ENCODE measurements around the gene NLE1. TPM values are rescaled to one million over a fixed set of nuclear protein-coding genes. Genes with fewer than 3 reads are reported as not detected.

The NLE1 gene
- total RNA-seq, 2 experiments from 2014 or later: 33.0 to 35.2 TPM

- H3K36me3 Mint-ChIP-seq (ENCODE audit: low read depth): peaks cover under 1% of the 10 kb centered on the region
- H3K4me1 Mint-ChIP-seq (ENCODE audit: low read depth): peaks cover 48% of the 10 kb centered on the region
- H3K9me3 Mint-ChIP-seq: no peaks in the 10 kb centered on the region
- DNase-seq: peak; percentile 61
- H3K27me3 Mint-ChIP-seq (ENCODE audit: low read depth): no peaks in the 10 kb centered on the region
- CTCF ChIA-PET: interaction anchor here (0.6 to 2.3 kb wide), 37 partner anchors 12 to 547 kb away, joined by 3 to 25 read pairs (median 4); partner anchors contain the start of genes FNDC8, LIG3 and RFFL
- H3K4me3 Mint-ChIP-seq: peak overlapping the region; percentile 85
- intact Hi-C loops (cut with micrococcal nuclease): loop anchor here (1.0 to 2.0 kb wide), 10 partner anchors 26 to 497 kb away; partner anchors contain the start of genes AP2B1, CCT6B, LIG3 and NLE1
- peak overlapping the region; percentile 96 for H3K27ac Mint-ChIP-seq
Observed at GRCh38 chr17:35089586-35090296, 52.4 kb downstream of the NLE1 start.

- CTCF ChIA-PET: interaction anchor here (0.6 to 2.3 kb wide), 30 partner anchors 12 to 547 kb away, joined by 3 to 25 read pairs (median 4); partner anchors contain the start of genes FNDC8, LIG3 and RFFL
- peaks cover 48% of the 10 kb centered on the region for H3K4me1 Mint-ChIP-seq (ENCODE audit: low read depth)
- peak overlapping the region; percentile 96 for H3K27ac Mint-ChIP-seq
- no peaks in the 10 kb centered on the region for H3K9me3 Mint-ChIP-seq
- intact Hi-C loops (cut with micrococcal nuclease): loop anchor here (1.0 to 2.0 kb wide), 11 partner anchors 16 to 498 kb away; partner anchors contain the start of genes AP2B1, CCT6B, LIG3 and NLE1
- H3K27me3 Mint-ChIP-seq (ENCODE audit: low read depth): no peaks in the 10 kb centered on the region
- H3K4me3 Mint-ChIP-seq: peak overlapping the region; percentile 86
- DNase-seq: peak; percentile 89
- H3K36me3 Mint-ChIP-seq (ENCODE audit: low read depth): no peaks in the 10 kb centered on the region
Observed at GRCh38 chr17:35088881-35089585, 53.1 kb downstream of the NLE1 start.

DNA sequence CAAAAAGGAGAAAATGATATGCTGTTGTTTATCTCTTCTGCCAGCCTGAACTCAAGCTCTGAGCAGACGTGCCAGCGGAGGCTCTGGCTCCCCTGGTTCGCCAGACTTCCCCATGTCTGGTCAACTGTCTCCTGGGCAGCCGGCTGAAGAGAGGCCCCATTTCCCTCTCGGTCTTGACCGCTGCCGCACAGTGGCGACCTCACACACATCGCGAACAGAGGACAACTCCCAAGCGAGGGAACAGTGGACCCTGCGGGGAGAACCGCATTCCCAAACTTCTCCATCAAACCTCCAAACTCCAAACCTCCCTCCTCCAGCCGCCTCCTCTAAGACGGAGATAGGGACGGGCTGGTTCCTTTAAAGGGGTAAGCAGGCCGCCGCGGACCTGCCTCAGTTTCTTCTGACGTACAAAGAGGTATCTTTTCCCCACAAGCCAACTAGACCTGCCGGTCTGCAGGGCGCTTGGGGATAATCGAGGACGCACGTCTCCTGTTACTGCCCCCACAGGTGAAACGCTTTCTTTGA, 53.7 kb downstream of the NLE1 start:
- H3K4me1 Mint-ChIP-seq (ENCODE audit: low read depth): peaks cover 54% of the 10 kb centered on the region
- H3K27ac Mint-ChIP-seq: peak overlapping the region; percentile 92
- intact Hi-C loops (cut with micrococcal nuclease): loop anchor here (1.0 to 2.0 kb wide), 3 partner anchors 15 to 498 kb away; partner anchors contain the start of gene AP2B1

DNA sequence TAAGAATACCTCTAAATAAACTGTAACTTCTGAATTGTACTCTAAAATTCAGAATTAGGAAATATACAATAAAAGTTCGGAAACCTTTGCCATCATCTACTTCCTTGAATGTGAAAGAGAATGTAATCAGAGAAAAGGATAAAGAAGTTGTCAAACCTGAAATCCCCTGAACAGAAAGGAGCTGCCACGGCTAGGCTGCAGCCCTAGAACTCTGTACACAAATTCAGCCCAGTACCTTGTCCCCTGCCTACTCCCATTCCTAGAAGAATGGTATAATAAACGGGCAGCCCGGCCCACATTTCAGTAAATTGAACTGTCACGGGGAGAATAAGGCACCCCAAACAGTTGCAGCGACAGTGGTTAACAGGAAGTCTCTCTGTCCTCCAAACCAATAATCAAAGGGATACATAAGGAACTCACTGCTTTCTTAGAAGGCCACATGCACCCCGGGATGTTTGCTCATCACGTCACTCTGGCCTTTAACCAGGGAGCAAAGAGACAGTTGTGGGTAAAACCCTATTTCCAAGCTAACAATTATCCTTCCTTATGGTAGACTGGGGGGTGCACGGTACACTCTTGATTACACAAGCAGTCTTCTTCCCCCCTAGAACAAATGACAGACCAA, 54.3 kb downstream of the NLE1 start:
- intact Hi-C loops (cut with micrococcal nuclease): loop anchor here (1.0 to 2.0 kb wide), 3 partner anchors 15 to 499 kb away; partner anchors contain the start of gene AP2B1
- Mint-ChIP-seq H3K27me3 (ENCODE audit: low read depth) (no peaks in the 10 kb centered on the region), H3K4me1 (ENCODE audit: low read depth) (peaks cover 59% of the 10 kb centered on the region), H3K36me3 (ENCODE audit: low read depth) (no peaks in the 10 kb centered on the region), H3K4me3 (peak overlapping the region; percentile 86), H3K9me3 (no peaks in the 10 kb centered on the region), H3K27ac (peak overlapping the region; percentile 92)
- CTCF ChIA-PET: interaction anchor here (0.6 to 1.0 kb wide), 2 partner anchors 10 to 87 kb away, joined by 3 read pairs; no protein-coding TSS in a partner anchor
- DNase-seq: peak; percentile 56

More for the DNA sequence above, 53.7 kb downstream of the NLE1 start:
- CTCF ChIA-PET: no interaction called here
- Mint-ChIP-seq H3K9me3 (no peaks in the 10 kb centered on the region), H3K4me3 (peak overlapping the region; percentile 86), H3K36me3 (ENCODE audit: low read depth) (no peaks in the 10 kb centered on the region), H3K27me3 (ENCODE audit: low read depth) (no peaks in the 10 kb centered on the region)
- DNase-seq: no peak

DNA sequence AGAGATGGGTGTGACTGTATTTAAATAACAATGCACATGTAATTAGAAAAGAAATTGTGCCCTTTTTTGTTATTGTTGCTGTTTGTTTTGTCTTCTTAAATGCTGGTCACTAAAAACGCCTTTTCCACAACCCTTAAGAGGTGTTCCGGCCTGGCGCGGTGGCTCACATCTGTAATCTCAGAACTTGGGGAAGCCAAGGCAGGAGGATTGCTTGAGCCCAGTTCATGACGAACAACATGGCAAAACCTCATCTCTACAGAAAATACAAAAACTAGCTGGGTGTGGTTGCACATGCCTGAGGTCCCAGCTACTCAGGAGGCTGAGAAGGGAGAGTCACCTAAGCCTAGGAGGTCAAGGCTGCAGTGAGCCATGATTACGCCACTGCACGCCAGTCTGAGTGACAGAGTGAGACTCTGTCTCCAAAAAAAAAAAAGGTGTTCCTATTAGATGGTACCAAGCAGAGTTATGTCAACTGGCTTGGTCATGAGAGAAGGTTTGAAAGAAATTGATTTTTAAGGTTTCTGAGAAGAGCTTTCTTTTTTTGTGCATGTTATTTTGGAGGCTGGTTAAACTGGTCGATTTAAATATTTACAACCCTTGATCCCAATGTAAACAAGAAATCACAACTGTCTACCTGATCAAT, 55.1 kb downstream of the NLE1 start:
- CTCF ChIA-PET: interaction anchor here (0.6 to 1.0 kb wide), 2 partner anchors 10 to 86 kb away, joined by 3 read pairs; no protein-coding TSS in a partner anchor
- Mint-ChIP-seq H3K27me3 (ENCODE audit: low read depth) (no peaks in the 10 kb centered on the region), H3K4me1 (ENCODE audit: low read depth) (peaks cover 67% of the 10 kb centered on the region), H3K27ac (peak overlapping the region; percentile 92), H3K36me3 (ENCODE audit: low read depth) (no peaks in the 10 kb centered on the region), H3K9me3 (no peaks in the 10 kb centered on the region), H3K4me3 (peak overlapping the region; percentile 86)
- intact Hi-C loops (cut with micrococcal nuclease): no loop called here
- DNase-seq: no peak

GRCh38 chr17:35086164-35086563, 55.9 kb downstream of the NLE1 start:
- Mint-ChIP-seq H3K27ac (no peak overlapping the region), H3K4me3 (no peak overlapping the region), H3K9me3 (no peaks in the 10 kb centered on the region), H3K36me3 (ENCODE audit: low read depth) (no peaks in the 10 kb centered on the region), H3K27me3 (ENCODE audit: low read depth) (no peaks in the 10 kb centered on the region), H3K4me1 (ENCODE audit: low read depth) (peaks cover 73% of the 10 kb centered on the region)
- CTCF ChIA-PET: interaction anchor here (0.9 to 1.7 kb wide), 3 partner anchors 12 to 64 kb away, joined by 3 to 7 read pairs (median 4); partner anchors contain the start of gene RFFL
- intact Hi-C loops (cut with micrococcal nuclease): no loop called here
- no peak for DNase-seq

DNA sequence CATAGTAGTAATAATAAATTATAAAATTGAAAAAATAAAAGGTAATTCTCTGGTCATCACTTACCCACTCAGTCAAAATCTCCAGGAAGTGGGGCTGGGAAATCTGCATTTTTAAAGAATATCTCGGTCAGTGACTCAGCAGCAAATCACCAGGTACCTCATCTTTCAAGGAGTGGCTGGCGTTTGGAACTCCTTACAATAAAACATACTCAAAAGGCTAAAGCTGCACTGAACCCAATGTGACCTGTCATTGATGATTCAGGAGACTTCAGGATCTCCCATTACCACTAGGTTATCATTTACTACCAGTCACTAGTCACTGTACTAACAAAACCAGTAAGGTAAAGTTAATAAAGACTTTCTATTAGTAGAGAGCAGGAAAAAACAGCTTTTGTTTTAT, 57.1 kb downstream of the NLE1 start:
- CTCF ChIA-PET: interaction anchor here (1.7 kb wide), 1 partner anchor 10 kb away, joined by 7 read pairs; no protein-coding TSS in a partner anchor
- H3K27ac Mint-ChIP-seq: no peak overlapping the region
- intact Hi-C loops (cut with micrococcal nuclease): no loop called here
- no peak overlapping the region for H3K4me3 Mint-ChIP-seq
- peaks cover 77% of the 10 kb centered on the region for H3K4me1 Mint-ChIP-seq (ENCODE audit: low read depth)
- H3K9me3 Mint-ChIP-seq: no peaks in the 10 kb centered on the region
- peak; percentile 18 for DNase-seq
- no peaks in the 10 kb centered on the region for H3K27me3 Mint-ChIP-seq (ENCODE audit: low read depth)
- H3K36me3 Mint-ChIP-seq (ENCODE audit: low read depth): no peaks in the 10 kb centered on the region

DNA sequence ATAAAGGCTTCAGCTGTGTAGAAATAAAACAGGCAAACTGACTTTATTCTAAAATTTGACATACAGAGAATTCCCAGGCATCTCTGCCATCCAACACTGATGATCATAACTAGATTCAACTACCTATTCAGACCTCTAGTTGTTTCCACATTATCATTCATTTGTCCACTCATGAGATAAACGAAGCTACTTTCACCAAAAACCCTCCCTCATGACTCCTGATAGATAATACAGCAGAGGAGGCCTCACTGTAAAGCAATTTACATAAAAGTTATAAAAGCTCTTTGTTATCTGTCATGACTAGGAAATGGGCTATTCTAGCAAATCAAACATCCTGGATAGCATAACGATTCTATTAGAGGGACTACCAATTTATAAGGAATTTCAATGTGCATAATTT, 59.0 kb downstream of the NLE1 start:
- Mint-ChIP-seq H3K27me3 (ENCODE audit: low read depth) (no peaks in the 10 kb centered on the region), H3K4me1 (ENCODE audit: low read depth) (peaks cover 77% of the 10 kb centered on the region), H3K4me3 (peak overlapping the region; percentile 23), H3K9me3 (no peaks in the 10 kb centered on the region), H3K36me3 (ENCODE audit: low read depth) (no peaks in the 10 kb centered on the region), H3K27ac (no peak overlapping the region)
- intact Hi-C loops (cut with micrococcal nuclease): no loop called here
- no peak for DNase-seq
- CTCF ChIA-PET: interaction anchor here (1.5 kb wide), 1 partner anchor 64 kb away, joined by 3 read pairs; no protein-coding TSS in a partner anchor

DNA sequence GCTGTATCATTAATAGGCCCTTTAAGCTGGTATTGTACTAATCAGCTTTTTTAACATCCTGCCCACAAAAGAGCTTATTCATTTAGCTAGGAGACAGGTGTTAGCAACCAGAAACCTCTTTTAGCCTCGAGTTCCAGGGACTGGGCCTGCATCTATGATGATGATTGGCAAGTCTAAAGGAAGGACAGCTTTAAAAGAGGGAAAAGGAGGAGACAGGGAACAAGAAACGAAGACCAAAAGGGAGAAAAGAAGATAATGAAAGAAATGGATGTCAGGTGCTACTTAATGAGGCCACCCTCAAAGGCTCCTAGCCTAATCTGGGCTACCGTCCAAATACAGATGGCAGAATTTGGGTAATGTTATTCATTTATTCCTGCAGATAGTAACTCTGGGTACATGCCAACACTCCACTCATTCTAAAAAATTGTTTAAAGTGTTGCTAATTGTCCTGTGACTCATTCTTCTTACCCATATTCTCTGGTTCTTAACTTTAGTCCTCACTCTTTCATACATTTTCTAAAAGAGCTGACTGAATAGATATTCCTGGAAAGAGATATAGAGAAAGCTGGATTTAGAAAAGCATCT, 59.9 kb downstream of the NLE1 start:
- no peak for DNase-seq
- no peaks in the 10 kb centered on the region for H3K27me3 Mint-ChIP-seq (ENCODE audit: low read depth)
- H3K9me3 Mint-ChIP-seq: no peaks in the 10 kb centered on the region
- intact Hi-C loops (cut with micrococcal nuclease): loop anchor here (1.0 kb wide), 3 partner anchors 9 to 36 kb away; partner anchors contain the start of gene RFFL
- peak overlapping the region; percentile 57 for H3K27ac Mint-ChIP-seq
- CTCF ChIA-PET: interaction anchor here (1.0 to 1.5 kb wide), 2 partner anchors 60 to 63 kb away, joined by 3 to 4 read pairs; no protein-coding TSS in a partner anchor
- H3K4me1 Mint-ChIP-seq (ENCODE audit: low read depth): peaks cover 76% of the 10 kb centered on the region
- peak overlapping the region; percentile 4 for H3K4me3 Mint-ChIP-seq
- no peaks in the 10 kb centered on the region for H3K36me3 Mint-ChIP-seq (ENCODE audit: low read depth)

DNA sequence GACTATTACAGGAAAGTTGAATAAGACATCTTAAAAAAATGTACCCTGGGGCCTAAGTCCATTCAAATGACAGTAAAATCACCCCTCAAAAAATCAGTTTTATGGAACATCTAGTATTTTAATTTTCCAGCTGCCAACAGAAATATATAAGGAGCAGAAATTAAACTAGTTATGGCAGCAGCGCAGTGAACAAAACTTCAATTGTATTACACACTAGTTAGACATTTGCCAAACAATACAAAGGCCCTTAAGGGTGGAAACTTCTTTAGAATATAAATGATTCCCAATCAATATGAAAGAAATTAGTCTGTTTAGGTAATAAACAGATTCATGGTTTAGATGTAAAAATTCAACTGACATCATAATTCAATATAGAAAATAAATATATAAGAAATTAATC, 60.5 kb downstream of the NLE1 start:
- peaks cover 74% of the 10 kb centered on the region for H3K4me1 Mint-ChIP-seq (ENCODE audit: low read depth)
- H3K36me3 Mint-ChIP-seq (ENCODE audit: low read depth): no peaks in the 10 kb centered on the region
- no peaks in the 10 kb centered on the region for H3K27me3 Mint-ChIP-seq (ENCODE audit: low read depth)
- no peaks in the 10 kb centered on the region for H3K9me3 Mint-ChIP-seq
- intact Hi-C loops (cut with micrococcal nuclease): loop anchor here (1.0 kb wide), 3 partner anchors 8 to 35 kb away; partner anchors contain the start of gene RFFL
- CTCF ChIA-PET: no interaction called here
- no peak overlapping the region for H3K27ac Mint-ChIP-seq
- no peak overlapping the region for H3K4me3 Mint-ChIP-seq
- DNase-seq: no peak

DNA sequence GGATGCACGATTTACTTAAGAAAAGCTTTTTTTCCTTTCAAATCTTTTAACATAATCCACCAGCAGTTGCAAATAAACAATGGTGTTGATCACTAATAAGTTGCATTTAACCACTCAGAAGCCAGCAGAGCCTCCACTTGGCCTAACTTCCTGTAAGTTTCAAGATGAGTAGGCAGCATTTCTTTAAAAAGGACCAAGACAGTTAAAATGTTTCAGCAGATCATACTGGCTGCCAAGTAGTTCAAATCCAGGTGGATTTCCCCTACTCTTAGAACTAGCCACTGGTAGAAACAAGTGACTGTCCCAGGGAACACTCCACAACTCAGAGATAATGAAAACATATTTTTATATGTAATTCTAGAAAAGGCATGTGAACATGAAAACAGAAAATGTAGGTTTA, 61.6 kb downstream of the NLE1 start:
- H3K9me3 Mint-ChIP-seq: no peaks in the 10 kb centered on the region
- no peaks in the 10 kb centered on the region for H3K27me3 Mint-ChIP-seq (ENCODE audit: low read depth)
- H3K27ac Mint-ChIP-seq: no peak overlapping the region
- DNase-seq: peak; percentile 38
- intact Hi-C loops (cut with micrococcal nuclease): no loop called here
- H3K4me1 Mint-ChIP-seq (ENCODE audit: low read depth): peaks cover 67% of the 10 kb centered on the region
- no peak overlapping the region for H3K4me3 Mint-ChIP-seq
- CTCF ChIA-PET: interaction anchor here (1.0 to 2.2 kb wide), 3 partner anchors 15 to 36 kb away, joined by 3 to 8 read pairs (median 3); partner anchors contain the start of gene RFFL
- H3K36me3 Mint-ChIP-seq (ENCODE audit: low read depth): no peaks in the 10 kb centered on the region
